Hepatocyte (in vitro differentiated cells): ENCODE results near the gene LEF1. TPM values are rescaled to one million over a fixed set of nuclear protein-coding genes. Genes with fewer than 3 reads are reported as not detected.

Experiments used
- DNase-seq: peaks from one replicate; pipeline ENCODE4 v3.0.0-alpha.2; 2016; ENCODE audit warnings: low spot score
- H2AFZ ChIP-seq: fragments of 200-600 bp; sonication (generic); 2 replicates; pipeline ENCODE4 v1.6.0; 2016; ENCODE audit warnings: antibody characterized with exemption, mild to moderate bottlenecking
- H3K27ac ChIP-seq: fragments of 200-600 bp; sonication (generic); 2 replicates; pipeline ENCODE4 v1.5.1; 2016; ENCODE audit warnings: mild to moderate bottlenecking
- H3K27me3 ChIP-seq: fragments of 200-600 bp; sonication (generic); 2 replicates; pipeline ENCODE4 v1.6.1; 2016
- H3K36me3 ChIP-seq: fragments of 200-600 bp; sonication (generic); replicated peaks from 2 replicates; pipeline ENCODE4 v1.5.1; 2016; ENCODE audit warnings: low read depth; ENCODE audit not compliant: insufficient read depth
- H3K4me1 ChIP-seq: fragments of 200-600 bp; sonication (generic); 2 replicates; pipeline ENCODE4 v1.5.1; 2016; ENCODE audit warnings: mild to moderate bottlenecking, moderate library complexity; ENCODE audit not compliant: insufficient read depth
- H3K4me2 ChIP-seq: fragments of 200-600 bp; sonication (generic); 2 replicates; pipeline ENCODE4 v1.6.0; 2016
- H3K4me3 ChIP-seq: fragments of 200-600 bp; sonication (generic); 2 replicates; pipeline ENCODE4 v1.5.1; 2016; ENCODE audit warnings: mild to moderate bottlenecking
- H3K79me2 ChIP-seq: fragments of 200-600 bp; sonication (generic); 2 replicates; pipeline ENCODE4 v1.6.0; 2017; ENCODE audit warnings: mild to moderate bottlenecking
- H3K9me2 ChIP-seq: fragments of 200-600 bp; sonication (generic); replicated peaks from 2 replicates; pipeline ENCODE4 v1.6.0; 2017; ENCODE audit warnings: mild to moderate bottlenecking; ENCODE audit not compliant: insufficient read depth
- H3K9me3 ChIP-seq: fragments of 200-600 bp; sonication (generic); 2 replicates; pipeline ENCODE4 v1.5.1; 2016; ENCODE audit warnings: low read depth, mild to moderate bottlenecking
- H4K20me1 ChIP-seq: fragments of 200-600 bp; sonication (generic); 2 replicates; pipeline ENCODE4 v1.6.0; 2016; ENCODE audit warnings: mild to moderate bottlenecking; ENCODE audit not compliant: insufficient read depth, poor library complexity, severe bottlenecking
- CTCF ChIP-seq: fragments of 200-600 bp; sonication (generic); IDR thresholded peaks from 2 replicates; pipeline ENCODE4 v1.5.1; 2016; ENCODE audit warnings: antibody characterized with exemption, mild to moderate bottlenecking; ENCODE audit not compliant: poor library complexity
- EZH2 ChIP-seq: fragments of 200-600 bp; sonication (generic); IDR thresholded peaks from 2 replicates; pipeline ENCODE4 v1.6.1; 2016; ENCODE audit warnings: antibody characterized with exemption, mild to moderate bottlenecking, borderline replicate concordance
- EZH2phosphoT487 ChIP-seq: fragments of 200-600 bp; sonication (generic); IDR thresholded peaks from one replicate; pipeline ENCODE4 v1.6.1; 2018; ENCODE audit warnings: antibody characterized with exemption, mild to moderate bottlenecking, low read depth, moderate library complexity; ENCODE audit not compliant: unreplicated experiment, severe bottlenecking
- WGBS: methylation state at CpG from one replicate; pipeline ENCODE4 v1.1.6; 2016; ENCODE audit warnings: low lambda C conversion rate; ENCODE audit errors: missing lambda C conversion rate; 5-methylcytosine and 5-hydroxymethylcytosine counted together
- polyA plus RNA-seq: library from polyadenylated mRNA; unstranded; fragments of >200 nt; fragmentation: Nextera tagmentation; extraction: Ambion mirVana; gene quantifications from 2 replicates; pipeline ENCODE4 v1.2.1, GENCODE V29; 2016
- total RNA-seq: library from RNA; depleted of rRNA; stranded (reverse); fragments of >200 nt; gene quantifications from 2 replicates; pipeline ENCODE4 v1.2.3, GENCODE V29; 2014

Gene LEF1
- total and polyA plus RNA-seq, 2 experiments from 2014 or later = 8.6 to 10.4 TPM

GRCh38 chr4:108139089-108139488 lies 29.6 kb downstream of the LEF1 start:
- no peak for TF ChIP-seq EZH2
- TF ChIP-seq CTCF = no peak
- no peak for TF ChIP-seq EZH2phosphoT487
- no peaks in the 10 kb centered on the region for H3K4me1 ChIP-seq
- H3K27ac ChIP-seq = no peak overlapping the region
- H3K27me3 ChIP-seq = no peaks in the 10 kb centered on the region
- no peak overlapping the region for H3K4me3 ChIP-seq
- no peak for DNase-seq
- no peaks in the 10 kb centered on the region for H3K9me3 ChIP-seq
- no peaks in the 10 kb centered on the region for H4K20me1 ChIP-seq
- no peak overlapping the region for H3K4me2 ChIP-seq
- H3K79me2 ChIP-seq = no peaks in the 10 kb centered on the region
- no peak overlapping the region for H2AFZ ChIP-seq
- no peaks in the 10 kb centered on the region for H3K36me3 ChIP-seq
- 89% methylated on average over 2 of the region's 2 CpGs for WGBS
- H3K9me2 ChIP-seq = no peaks in the 10 kb centered on the region

GRCh38 chr4:108135549-108136209 lies 33.1 kb downstream of the LEF1 start:
- TF ChIP-seq EZH2 (no peak), CTCF (no peak), EZH2phosphoT487 (no peak)
- Histone ChIP-seq H3K79me2 (no peaks in the 10 kb centered on the region), H3K4me1 (no peaks in the 10 kb centered on the region), H3K36me3 (no peaks in the 10 kb centered on the region), H3K27ac (no peak overlapping the region), H3K4me2 (no peak overlapping the region), H2AFZ (no peak overlapping the region), H3K4me3 (no peak overlapping the region), H3K9me3 (no peaks in the 10 kb centered on the region), H3K9me2 (no peaks in the 10 kb centered on the region), H3K27me3 (no peaks in the 10 kb centered on the region), H4K20me1 (no peaks in the 10 kb centered on the region)
- 46% methylated on average over 4 of the region's 4 CpGs for WGBS
- no peak for DNase-seq

- H3K4me2 ChIP-seq = no peak overlapping the region
- no peaks in the 10 kb centered on the region for H3K79me2 ChIP-seq
- no peaks in the 10 kb centered on the region for H3K36me3 ChIP-seq
- TF ChIP-seq CTCF (no peak), EZH2 (no peak), EZH2phosphoT487 (no peak)
- H2AFZ ChIP-seq = no peak overlapping the region
- no peaks in the 10 kb centered on the region for H3K9me3 ChIP-seq
- no peaks in the 10 kb centered on the region for H3K27me3 ChIP-seq
- no peaks in the 10 kb centered on the region for H3K9me2 ChIP-seq
- H3K27ac ChIP-seq = no peak overlapping the region
- 88% methylated on average over 4 of the region's 4 CpGs for WGBS
- H4K20me1 ChIP-seq = no peaks in the 10 kb centered on the region
- DNase-seq = no peak
- H3K4me3 ChIP-seq = no peak overlapping the region
- no peaks in the 10 kb centered on the region for H3K4me1 ChIP-seq
These were observed 37.8 kb downstream of the LEF1 start for GRCh38 chr4:108130955-108131354.

- Histone ChIP-seq H2AFZ (no peak overlapping the region), H3K9me3 (no peaks in the 10 kb centered on the region), H3K4me1 (no peaks in the 10 kb centered on the region), H3K9me2 (no peaks in the 10 kb centered on the region), H3K4me2 (no peak overlapping the region), H4K20me1 (no peaks in the 10 kb centered on the region), H3K36me3 (no peaks in the 10 kb centered on the region), H3K4me3 (no peak overlapping the region), H3K27me3 (no peaks in the 10 kb centered on the region), H3K27ac (no peak overlapping the region), H3K79me2 (no peaks in the 10 kb centered on the region)
- no peak for DNase-seq
- TF ChIP-seq EZH2phosphoT487 (no peak), CTCF (no peak), EZH2 (no peak)
These were observed 39.5 kb downstream of the LEF1 start for GRCh38 chr4:108129196-108129595.
